NOMO-1 treated with dmso at 0.1 percent for 144 hours (cell line): ENCODE results near the gene VWA5B2.

Source experiments
- DNase-seq: peaks from one replicate; lab custom pipeline; 2025; ENCODE audit not compliant: unreplicated experiment; lab: John Stamatoyannopoulos, UW

The VWA5B2 gene

DNA sequence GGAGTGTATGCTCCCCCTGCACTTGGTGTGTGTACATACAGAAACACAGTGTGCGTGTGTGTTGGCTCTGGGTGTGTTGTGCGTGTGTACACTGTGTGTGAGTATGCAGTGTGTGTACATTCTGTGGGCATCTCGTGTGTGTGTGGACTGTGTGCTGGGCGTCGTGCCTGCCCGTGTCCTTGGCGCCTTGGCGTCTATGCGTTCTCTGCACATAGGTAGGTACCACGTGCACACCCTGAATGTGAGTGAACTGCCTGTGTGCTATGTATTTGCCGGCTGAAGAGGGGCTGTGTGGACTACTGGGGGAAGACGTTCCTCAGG lies 46.0 kb downstream of the VWA5B2 start:
- DNase-seq, result no peak

DNA sequence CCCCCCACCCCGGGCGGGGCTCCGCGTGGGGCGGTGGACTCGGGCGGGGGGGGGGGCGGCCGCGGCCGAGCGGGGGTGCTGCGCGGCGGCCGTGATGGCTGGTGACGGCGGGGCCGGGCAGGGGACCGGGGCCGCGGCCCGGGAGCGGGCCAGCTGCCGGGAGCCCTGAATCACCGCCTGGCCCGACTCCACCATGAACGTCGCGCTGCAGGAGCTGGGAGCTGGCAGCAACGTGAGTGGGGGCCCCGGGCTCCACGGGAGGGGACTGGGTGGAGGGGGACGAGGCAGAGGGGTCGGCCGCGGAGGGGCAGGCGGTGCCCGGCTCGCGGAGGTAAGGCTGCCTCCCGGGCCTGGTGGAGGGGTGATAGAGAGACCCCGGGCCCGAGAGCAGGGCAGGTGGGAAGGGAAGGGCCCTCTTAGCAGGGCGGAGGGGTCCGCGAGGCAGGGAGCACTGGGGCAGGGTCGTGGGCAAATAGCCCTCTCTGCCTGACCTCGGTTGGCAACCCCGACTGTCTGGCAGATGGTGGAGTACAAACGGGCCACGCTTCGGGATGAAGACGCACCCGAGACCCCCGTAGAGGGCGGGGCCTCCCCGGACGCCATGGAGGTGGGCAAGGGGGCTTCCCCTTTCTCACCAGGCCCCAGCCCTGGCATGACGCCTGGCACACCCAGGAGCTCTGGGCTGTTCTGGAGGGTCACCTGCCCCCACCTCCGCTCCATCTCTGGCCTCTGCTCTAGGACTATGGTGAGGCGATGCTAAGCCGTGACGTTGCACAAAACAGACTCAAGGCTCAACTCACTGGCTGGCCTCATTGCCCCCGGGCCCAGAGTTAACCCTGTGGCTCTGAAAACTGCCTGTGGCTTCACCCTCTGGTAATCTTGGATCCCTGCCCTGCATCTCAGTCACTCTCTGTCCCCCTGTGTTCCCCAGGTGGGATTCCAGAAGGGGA lies 46.9 kb downstream of the VWA5B2 start, which contains the start of gene ECE2:
TSS of gene ECE2 (plus strand) at position 62 of the 950 bp plus-strand sequence. CDS start at position 194, 132 bp downstream.
- no peak for DNase-seq

DNA sequence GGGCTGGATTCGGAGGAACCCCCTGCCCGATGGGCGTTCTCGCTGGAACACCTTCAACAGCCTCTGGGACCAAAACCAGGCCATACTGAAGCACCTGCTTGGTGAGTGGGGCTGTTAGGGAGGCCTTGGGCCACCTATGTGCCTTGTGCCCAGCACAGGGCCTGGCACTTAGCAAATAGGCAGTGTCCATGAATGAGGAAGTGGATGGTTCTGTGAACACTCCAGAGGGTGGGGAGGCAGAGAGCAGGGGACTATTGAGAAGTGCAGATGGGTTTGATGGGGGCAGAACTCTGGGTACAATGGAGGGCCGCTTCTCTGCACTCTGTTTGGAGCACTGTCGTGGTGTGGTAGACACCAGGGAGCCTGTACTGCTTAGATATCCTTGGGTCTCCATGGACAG lies 48.0 kb downstream of the VWA5B2 start:
- DNase-seq, result no peak

DNA sequence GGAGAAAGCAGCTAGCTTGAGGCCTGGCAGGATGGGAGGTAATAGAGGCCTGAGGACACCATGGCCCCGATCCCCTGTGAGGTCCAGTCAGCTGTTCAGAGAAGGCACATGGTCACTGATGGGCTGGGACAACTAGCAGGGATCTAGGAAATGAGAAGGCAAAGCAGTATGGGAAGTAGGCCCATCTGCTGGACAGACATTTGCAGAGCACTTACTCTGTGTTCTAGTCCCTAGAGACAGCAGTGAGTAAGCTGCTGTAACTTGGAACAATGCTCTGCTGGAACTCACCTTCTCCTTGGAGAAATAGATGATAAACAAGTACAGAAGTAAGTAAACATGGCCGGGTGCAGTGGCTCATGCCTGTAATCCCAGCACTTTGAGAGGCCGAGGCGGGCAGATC lies 53.6 kb downstream of the VWA5B2 start:
- DNase-seq, result no peak

DNA sequence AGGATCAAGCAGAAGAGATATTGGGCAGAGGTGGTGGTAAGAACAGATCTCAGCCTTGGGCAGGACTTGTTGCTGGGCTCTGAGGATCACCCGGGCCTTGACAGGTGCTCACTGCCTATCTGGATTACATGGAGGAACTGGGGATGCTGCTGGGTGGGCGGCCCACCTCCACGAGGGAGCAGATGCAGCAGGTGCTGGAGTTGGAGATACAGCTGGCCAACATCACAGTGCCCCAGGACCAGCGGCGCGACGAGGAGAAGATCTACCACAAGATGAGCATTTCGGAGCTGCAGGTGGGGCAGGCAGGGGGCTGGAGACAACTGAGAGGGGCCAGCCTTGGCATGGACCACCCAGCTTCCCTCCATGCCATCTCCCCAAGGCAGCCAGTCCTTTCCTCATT lies 54.3 kb downstream of the VWA5B2 start:
- DNase-seq, result no peak

DNA sequence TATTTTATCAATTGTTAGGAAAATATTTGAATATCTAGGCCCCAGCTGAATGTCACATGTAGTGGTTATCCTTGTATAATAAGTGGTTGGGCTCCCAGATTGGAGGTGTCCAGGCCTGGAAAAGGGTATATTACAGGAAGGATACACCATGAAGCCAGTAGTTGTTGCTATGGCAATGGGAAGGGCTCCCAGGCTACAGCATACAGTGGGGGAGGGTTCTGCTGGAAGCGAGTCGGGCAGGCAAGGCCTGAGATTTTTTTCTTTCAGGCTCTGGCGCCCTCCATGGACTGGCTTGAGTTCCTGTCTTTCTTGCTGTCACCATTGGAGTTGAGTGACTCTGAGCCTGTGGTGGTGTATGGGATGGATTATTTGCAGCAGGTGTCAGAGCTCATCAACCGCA lies 55.3 kb downstream of the VWA5B2 start:
- no peak for DNase-seq

DNA sequence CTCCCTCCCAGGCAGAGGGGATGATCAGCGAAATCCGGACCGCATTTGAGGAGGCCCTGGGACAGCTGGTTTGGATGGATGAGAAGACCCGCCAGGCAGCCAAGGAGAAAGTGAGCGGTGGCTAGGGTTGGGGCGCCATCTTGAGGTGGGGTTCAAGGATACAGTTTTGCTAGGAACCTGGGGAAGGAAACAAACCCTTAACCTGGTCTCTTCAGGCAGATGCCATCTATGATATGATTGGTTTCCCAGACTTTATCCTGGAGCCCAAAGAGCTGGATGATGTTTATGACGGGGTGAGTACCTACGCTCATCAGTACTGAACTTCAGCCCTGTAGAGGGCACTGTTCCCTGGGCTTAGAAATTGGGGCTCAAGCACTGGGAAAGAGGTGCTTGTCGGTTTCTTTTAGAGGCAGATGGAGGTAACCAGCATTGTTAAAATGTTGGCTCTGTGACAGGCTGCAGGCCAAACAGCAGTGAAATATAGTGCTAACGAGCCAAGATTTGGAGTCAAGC lies 60.1 kb downstream of the VWA5B2 start:
- DNase-seq, result peak; percentile 43

DNA sequence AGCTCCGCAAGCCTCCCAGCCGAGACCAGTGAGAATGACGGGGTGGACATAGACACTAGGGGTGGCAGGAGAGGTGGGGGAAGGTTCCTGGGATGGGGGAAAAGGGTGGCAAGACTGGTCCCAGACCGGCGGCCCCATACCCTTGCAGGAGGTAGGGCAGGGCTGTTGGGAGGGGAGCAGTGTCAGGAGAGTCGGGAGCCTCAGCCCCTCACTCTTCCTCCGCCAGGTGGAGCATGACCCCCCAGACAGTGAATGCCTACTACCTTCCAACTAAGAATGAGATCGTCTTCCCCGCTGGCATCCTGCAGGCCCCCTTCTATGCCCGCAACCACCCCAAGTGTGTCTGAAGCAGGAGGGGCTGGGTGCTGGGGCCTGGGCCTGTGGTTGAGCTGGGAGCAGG lies 60.9 kb downstream of the VWA5B2 start:
- DNase-seq, result no peak

DNA sequence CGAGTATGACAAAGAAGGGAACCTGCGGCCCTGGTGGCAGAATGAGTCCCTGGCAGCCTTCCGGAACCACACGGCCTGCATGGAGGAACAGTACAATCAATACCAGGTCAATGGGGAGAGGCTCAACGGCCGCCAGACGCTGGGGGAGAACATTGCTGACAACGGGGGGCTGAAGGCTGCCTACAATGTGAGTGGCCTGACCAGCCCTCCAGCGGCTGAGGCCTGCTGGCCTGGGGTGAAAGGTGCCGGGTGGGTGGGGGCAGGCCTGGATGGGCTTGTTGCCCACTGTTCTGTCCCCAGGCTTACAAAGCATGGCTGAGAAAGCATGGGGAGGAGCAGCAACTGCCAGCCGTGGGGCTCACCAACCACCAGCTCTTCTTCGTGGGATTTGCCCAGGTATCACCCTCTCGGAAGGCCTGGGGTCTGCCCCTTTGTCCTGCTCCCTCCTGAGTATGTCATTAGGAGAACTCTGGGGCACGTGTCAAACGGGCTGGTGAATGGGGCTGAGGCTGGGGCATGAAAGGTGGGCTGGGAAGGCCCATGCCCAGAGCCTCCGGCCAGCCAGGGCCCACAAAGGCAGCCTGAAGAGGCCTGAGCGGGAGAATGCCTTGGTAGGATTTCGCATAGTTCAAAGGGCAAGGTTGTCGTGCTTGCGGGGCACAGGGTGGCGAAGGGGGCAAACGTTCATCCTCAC lies 61.8 kb downstream of the VWA5B2 start:
- no peak for DNase-seq
